ENCODE measurements around the gene ZNF180. TPM values are rescaled to one million over a fixed set of nuclear protein-coding genes. Genes with fewer than 3 reads are reported as not detected.
"Not testable (repeated sequence)": the region's sequence is repeated elsewhere in the genome, so short reads cannot be mapped to it uniquely, and the experiment has no call there.

ZNF180 gene
- total RNA-seq, 2 donors from 2014 or later: 8.3 to 18.5 TPM

DNA sequence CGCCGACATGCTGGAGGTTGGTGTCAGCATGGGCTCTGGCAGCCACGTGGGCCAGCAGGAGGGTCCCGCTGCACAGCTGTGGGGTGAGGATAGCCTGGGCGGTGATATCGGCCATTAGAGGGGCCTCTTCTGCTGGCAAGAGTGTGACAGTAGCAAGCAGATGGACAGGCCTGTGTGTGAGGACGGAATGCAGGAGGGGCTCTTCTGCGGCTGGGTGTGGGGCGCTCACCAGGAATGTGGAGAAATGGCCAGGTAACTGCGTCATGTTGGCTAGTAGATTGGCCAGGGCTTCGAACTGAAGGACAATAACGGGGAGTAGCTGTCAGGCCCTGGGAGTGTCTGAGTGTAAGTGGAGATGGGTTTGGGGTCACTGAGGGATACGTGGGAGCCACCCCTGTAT, 44.3 kb downstream of the ZNF180 start:
- H3K4me1 ChIP-seq (replicated peaks); H3K36me3 ChIP-seq; H3K9me3 ChIP-seq; intact Hi-C loops (cut with DNase I); H3K27ac ChIP-seq; DNase-seq (ENCODE audit: low spot score); H3K27me3 ChIP-seq (replicated peaks; ENCODE audit: insufficient read depth); H3K4me3 ChIP-seq: not testable (repeated sequence)
- 88% methylated on average over 11 of the region's 13 CpGs for WGBS

DNA sequence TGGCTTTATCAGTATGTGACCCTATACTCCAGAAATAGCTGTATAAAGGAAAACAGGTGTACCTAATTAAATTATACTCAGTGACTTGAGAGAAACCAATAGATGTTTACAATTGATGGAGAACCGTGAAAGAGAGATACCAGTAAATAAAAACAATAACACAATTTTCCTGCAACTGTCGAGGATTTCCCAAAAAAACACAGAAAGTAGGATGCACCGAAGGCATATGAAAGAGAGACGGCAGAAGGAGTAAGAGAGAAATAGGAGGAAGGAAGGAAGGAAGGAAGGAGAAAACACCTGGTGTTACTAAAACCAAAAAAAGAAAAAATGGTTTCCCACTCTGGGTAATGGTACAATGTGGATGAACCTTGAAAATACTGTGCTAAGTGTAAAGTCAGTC, 45.2 kb downstream of the ZNF180 start:
- Histone ChIP-seq H3K4me1 (replicated peaks) (no peaks in the 10 kb centered on the region), H3K27me3 (replicated peaks; ENCODE audit: insufficient read depth) (no peaks in the 10 kb centered on the region), H3K4me3 (no peak overlapping the region), H3K9me3 (no peaks in the 10 kb centered on the region), H3K27ac (no peak overlapping the region), H3K36me3 (no peaks in the 10 kb centered on the region)
- intact Hi-C loops (cut with DNase I): no loop called here
- no peak for DNase-seq (ENCODE audit: low spot score)
- TF ChIP-seq POLR2AphosphoS5 (IDR thresholded peaks at IDR 0.05): no peak
- TF ChIP-seq POLR2A (IDR thresholded peaks at IDR 0.05): no peak
- TF ChIP-seq, protein P1, sequence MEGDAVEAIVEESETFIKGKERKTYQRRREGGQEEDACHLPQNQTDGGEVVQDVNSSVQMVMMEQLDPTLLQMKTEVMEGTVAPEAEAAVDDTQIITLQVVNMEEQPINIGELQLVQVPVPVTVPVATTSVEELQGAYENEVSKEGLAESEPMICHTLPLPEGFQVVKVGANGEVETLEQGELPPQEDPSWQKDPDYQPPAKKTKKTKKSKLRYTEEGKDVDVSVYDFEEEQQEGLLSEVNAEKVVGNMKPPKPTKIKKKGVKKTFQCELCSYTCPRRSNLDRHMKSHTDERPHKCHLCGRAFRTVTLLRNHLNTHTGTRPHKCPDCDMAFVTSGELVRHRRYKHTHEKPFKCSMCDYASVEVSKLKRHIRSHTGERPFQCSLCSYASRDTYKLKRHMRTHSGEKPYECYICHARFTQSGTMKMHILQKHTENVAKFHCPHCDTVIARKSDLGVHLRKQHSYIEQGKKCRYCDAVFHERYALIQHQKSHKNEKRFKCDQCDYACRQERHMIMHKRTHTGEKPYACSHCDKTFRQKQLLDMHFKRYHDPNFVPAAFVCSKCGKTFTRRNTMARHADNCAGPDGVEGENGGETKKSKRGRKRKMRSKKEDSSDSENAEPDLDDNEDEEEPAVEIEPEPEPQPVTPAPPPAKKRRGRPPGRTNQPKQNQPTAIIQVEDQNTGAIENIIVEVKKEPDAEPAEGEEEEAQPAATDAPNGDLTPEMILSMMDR (IDR thresholded peaks at IDR 0.05): no peak
- WGBS: 80% methylated on average over 4 of the region's 4 CpGs

DNA sequence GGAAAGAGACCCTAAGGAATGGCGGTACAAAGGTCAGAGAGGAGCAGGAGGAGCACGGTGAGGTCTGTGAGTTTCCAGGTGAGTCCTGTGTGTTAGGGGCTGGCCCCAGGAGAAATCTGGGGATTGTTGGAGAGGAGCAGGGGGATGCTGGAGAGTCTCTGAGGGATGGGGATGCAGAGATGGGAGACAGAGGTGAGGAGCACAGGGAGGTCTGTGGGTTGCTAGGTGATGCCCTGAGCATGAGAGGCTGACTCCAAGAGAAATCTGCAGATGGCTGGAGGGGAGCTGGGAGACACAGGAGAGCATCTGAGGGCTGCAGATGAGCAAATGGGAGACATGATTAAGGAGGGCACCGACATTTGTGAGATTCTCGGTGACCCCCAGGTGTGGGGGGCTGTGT, 48.0 kb downstream of the ZNF180 start:
- intact Hi-C loops (cut with DNase I): no loop called here
- no peak overlapping the region for H3K27ac ChIP-seq
- WGBS: 93% methylated on average over 4 of the region's 4 CpGs
- no peaks in the 10 kb centered on the region for H3K36me3 ChIP-seq
- H3K27me3 ChIP-seq (replicated peaks; ENCODE audit: insufficient read depth): no peaks in the 10 kb centered on the region
- no peak for DNase-seq (ENCODE audit: low spot score)
- H3K4me1 ChIP-seq (replicated peaks): no peaks in the 10 kb centered on the region
- no peak for TF ChIP-seq POLR2AphosphoS5 (IDR thresholded peaks at IDR 0.05)
- TF ChIP-seq POLR2A (IDR thresholded peaks at IDR 0.05): no peak
- TF ChIP-seq, protein P1 (IDR thresholded peaks at IDR 0.05): no peak
- H3K4me3 ChIP-seq: no peak overlapping the region
- H3K9me3 ChIP-seq: no peaks in the 10 kb centered on the region

DNA sequence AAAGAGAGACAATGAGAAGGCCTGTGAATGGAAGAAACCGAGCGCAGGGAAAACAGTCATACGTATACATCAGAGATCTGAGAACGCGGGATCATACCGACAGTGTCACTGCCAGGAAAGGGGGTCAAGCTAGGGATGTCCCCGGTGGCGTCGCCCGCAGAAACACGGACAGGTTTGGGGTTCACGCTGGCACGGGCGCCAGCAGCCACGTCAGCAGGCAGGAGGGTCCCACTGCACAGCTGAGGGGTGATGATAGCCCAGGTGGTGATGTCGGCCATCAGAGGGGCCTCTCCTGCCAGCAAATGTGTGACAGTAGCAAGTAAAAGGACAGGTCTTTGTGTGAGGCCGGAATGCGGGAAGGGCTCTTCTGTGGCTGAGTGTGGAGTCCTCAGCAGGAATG, 48.6 kb downstream of the ZNF180 start:
- Histone ChIP-seq H3K36me3 (no peaks in the 10 kb centered on the region), H3K4me1 (replicated peaks) (no peaks in the 10 kb centered on the region), H3K9me3 (no peaks in the 10 kb centered on the region), H3K4me3 (no peak overlapping the region), H3K27ac (no peak overlapping the region), H3K27me3 (replicated peaks; ENCODE audit: insufficient read depth) (no peaks in the 10 kb centered on the region)
- intact Hi-C loops (cut with DNase I): no loop called here
- no peak for DNase-seq (ENCODE audit: low spot score)
- TF ChIP-seq POLR2A (IDR thresholded peaks at IDR 0.05) (no peak), POLR2AphosphoS5 (IDR thresholded peaks at IDR 0.05) (no peak)
- TF ChIP-seq, protein P1 (IDR thresholded peaks at IDR 0.05): no peak
- 94% methylated on average over 18 of the region's 18 CpGs for WGBS

DNA sequence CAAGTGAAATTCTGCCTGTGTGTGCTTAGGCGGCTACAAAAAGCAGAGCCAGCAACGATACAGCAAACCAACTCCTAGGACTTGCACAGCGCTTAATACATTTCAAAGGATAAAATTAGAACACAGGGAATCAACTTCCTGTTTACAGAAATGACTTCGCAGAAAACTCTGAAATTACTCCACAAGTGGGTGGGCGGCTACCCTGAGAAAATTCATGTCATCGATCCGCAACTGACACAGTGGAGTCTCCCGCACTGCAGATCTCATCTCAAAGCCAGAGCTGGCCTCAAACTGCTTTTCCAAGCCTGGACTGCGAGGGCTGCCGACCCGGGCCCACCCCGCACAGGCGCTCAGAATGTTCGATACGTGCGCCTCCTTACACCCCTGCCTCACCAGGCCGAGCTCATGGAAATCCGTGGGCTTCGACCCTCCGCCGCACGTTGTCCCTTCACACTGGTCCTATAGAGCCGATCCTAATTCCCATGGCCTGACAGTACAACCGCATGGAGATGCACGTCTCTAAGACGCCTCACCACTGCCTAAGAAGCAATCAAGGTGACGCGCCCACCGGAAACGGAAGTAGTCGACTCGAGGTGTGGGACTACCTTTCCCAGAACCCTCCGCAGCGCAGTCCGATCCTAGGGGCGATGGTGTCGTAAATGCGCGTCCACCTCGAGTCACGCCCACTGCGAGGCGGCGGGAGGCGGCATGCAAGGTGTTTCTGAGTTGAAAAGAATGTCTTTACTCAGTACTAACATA, 52.2 kb downstream of the ZNF180 start, which contains the start of gene ZNF229:
ZNF229 (minus strand) TSS at position 557 of the 759 bp plus-strand sequence. CDS start 5,625 bp downstream, outside the sequence.
- 3% methylated on average over 45 of the region's 45 CpGs for WGBS
- intact Hi-C loops (cut with DNase I): no loop called here
- no peaks in the 10 kb centered on the region for H3K4me1 ChIP-seq (replicated peaks)
- DNase-seq (ENCODE audit: low spot score): peak; percentile 82
- no peaks in the 10 kb centered on the region for H3K36me3 ChIP-seq
- peak; percentile 91 for TF ChIP-seq POLR2AphosphoS5 (IDR thresholded peaks at IDR 0.05)
- TF ChIP-seq POLR2A (IDR thresholded peaks at IDR 0.05): peak; percentile 22
- TF ChIP-seq, protein P1 (IDR thresholded peaks at IDR 0.05): no peak
- no peaks in the 10 kb centered on the region for H3K9me3 ChIP-seq
- peak within 1 kb of the TSS; percentile 34 to 41 for H3K4me3 ChIP-seq
- peak within 1 kb of the TSS in 1 of 2 donors; percentile 0 for H3K27ac ChIP-seq
- H3K27me3 ChIP-seq (replicated peaks; ENCODE audit: insufficient read depth): no peaks in the 10 kb centered on the region
